Adipocyte (in vitro differentiated cells): ENCODE measurements around the gene ZNF184.

Experiments
- DNase-seq: peaks from one replicate; pipeline ENCODE4 v3.0.0-alpha.2; 2015; ENCODE audit warnings: low read depth
- H3K27me3 ChIP-seq: replicated peaks from 2 replicates; pipeline ENCODE4 v1.7.0; 2013; ENCODE audit warnings: mild to moderate bottlenecking, low read length, moderate library complexity; ENCODE audit not compliant: control insufficient read depth, insufficient read depth
- H3K36me3 ChIP-seq: 2 replicates; pipeline ENCODE4 v1.7.0; 2013; ENCODE audit warnings: low read length, mild to moderate bottlenecking, moderate library complexity; ENCODE audit not compliant: control insufficient read depth, insufficient read depth, severe bottlenecking
- H3K4me1 ChIP-seq: 2 replicates; pipeline ENCODE4 v1.7.0; 2013; ENCODE audit warnings: mild to moderate bottlenecking, low read length, moderate library complexity; ENCODE audit not compliant: control insufficient read depth, insufficient read depth
- H3K4me3 ChIP-seq: 2 replicates; pipeline ENCODE4 v1.7.0; 2013; ENCODE audit warnings: mild to moderate bottlenecking, low read length, moderate library complexity
- H3K9ac ChIP-seq: 2 replicates; pipeline ENCODE4 v1.7.0; 2013; ENCODE audit warnings: mild to moderate bottlenecking, low read length, moderate library complexity
- H3K9me3 ChIP-seq: 2 replicates; pipeline ENCODE4 v1.7.0; 2013; ENCODE audit warnings: mild to moderate bottlenecking, low read length, moderate library complexity; ENCODE audit not compliant: control insufficient read depth

The ZNF184 gene

GRCh38 chr6:27502508-27503435, 29.9 kb upstream of the ZNF184 start:
- no peaks in the 10 kb centered on the region for H3K9me3 ChIP-seq
- H3K4me1 ChIP-seq: peaks cover 10% of the 10 kb centered on the region
- H3K27me3 ChIP-seq: peaks cover 6% of the 10 kb centered on the region
- DNase-seq: peak; percentile 57
- H3K9ac ChIP-seq: peak overlapping the region; percentile 58
- no peaks in the 10 kb centered on the region for H3K36me3 ChIP-seq
- peak overlapping the region; percentile 87 for H3K4me3 ChIP-seq

- peaks cover 6% of the 10 kb centered on the region for H3K27me3 ChIP-seq
- no peak for DNase-seq
- H3K4me3 ChIP-seq: no peak overlapping the region
- H3K36me3 ChIP-seq: no peaks in the 10 kb centered on the region
- H3K9me3 ChIP-seq: no peaks in the 10 kb centered on the region
- H3K9ac ChIP-seq: no peak overlapping the region
- H3K4me1 ChIP-seq: peaks cover 10% of the 10 kb centered on the region
Measured at GRCh38 chr6:27501187-27501586, 28.3 kb upstream of the ZNF184 start.

- DNase-seq: no peak
Measured at GRCh38 chr6:27500177-27500576, 27.3 kb upstream of the ZNF184 start.

DNA sequence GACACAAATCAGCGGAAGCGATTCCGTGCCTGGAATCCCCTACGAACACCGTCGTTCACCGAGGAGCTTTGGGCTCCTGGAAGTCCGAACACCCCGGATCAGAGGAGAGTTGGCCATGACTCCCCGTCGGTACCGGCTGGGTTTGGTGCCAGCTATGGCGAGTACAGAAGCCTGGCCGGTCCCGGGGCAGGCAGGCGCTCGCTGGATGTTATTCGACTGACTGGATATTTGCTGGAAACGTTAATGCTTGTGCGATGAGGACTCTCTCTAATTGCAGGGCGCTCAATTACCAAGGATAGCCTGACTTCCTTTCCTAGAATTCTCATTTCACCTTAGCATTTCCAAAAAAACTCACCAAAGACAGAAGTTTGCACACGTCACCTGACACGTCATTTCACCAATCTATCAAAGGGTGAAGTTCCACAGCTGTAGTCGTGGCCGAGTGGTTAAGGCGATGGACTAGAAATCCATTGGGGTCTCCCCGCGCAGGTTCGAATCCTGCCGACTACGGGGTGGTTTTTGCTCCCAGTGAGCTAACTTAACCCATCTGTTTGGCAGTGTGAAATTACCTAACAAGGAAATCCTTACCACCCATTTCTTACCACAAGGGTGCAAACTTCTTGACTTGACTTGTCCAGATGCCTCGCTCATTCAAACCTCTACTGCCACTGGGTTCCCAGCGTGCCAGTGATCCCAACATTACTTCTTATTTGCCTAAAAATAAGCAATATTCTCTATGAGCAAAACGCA, 22.7 kb upstream of the ZNF184 start:
- Histone ChIP-seq H3K4me1 (peaks cover 6% of the 10 kb centered on the region), H3K4me3 (peak overlapping the region; percentile 89), H3K36me3 (no peaks in the 10 kb centered on the region), H3K9me3 (no peaks in the 10 kb centered on the region), H3K9ac (peak overlapping the region; percentile 72), H3K27me3 (peaks cover 6% of the 10 kb centered on the region)
- peak; percentile 84 for DNase-seq

More at GRCh38 chr6:27500177-27500576, 27.3 kb upstream of the ZNF184 start:
- Histone ChIP-seq H3K4me1 (peaks cover 10% of the 10 kb centered on the region), H3K4me3 (no peak overlapping the region), H3K36me3 (no peaks in the 10 kb centered on the region), H3K27me3 (peaks cover 6% of the 10 kb centered on the region), H3K9me3 (no peaks in the 10 kb centered on the region), H3K9ac (no peak overlapping the region)

GRCh38 chr6:27494987-27495385, 22.1 kb upstream of the ZNF184 start:
- Histone ChIP-seq H3K36me3 (no peaks in the 10 kb centered on the region), H3K9me3 (no peaks in the 10 kb centered on the region), H3K4me1 (peaks cover 6% of the 10 kb centered on the region), H3K4me3 (peak overlapping the region; percentile 89), H3K27me3 (peaks cover under 1% of the 10 kb centered on the region), H3K9ac (peak overlapping the region; percentile 72)
- no peak for DNase-seq

DNA sequence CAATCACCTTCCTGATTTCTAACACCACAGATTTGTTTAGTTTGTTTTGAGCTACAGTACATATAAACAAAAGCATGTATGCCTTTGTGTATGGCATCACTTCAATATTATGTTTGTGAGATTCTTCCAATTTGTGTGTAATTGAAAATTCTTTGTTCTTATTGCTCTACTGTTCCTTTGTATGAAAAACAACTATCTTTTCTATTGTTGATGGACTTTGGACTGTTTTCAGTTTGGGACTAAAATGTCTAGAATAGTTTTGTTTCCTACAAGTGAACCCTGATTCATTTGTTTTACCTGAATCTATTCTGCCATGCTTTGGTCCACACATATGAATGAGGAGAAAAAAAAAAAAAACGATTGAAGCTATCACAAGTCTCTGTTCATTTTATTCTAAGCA, 21.2 kb upstream of the ZNF184 start:
- Histone ChIP-seq H3K4me1 (peaks cover 6% of the 10 kb centered on the region), H3K9ac (no peak overlapping the region), H3K27me3 (no peaks in the 10 kb centered on the region), H3K9me3 (no peaks in the 10 kb centered on the region), H3K36me3 (no peaks in the 10 kb centered on the region), H3K4me3 (no peak overlapping the region)
- no peak for DNase-seq

DNA sequence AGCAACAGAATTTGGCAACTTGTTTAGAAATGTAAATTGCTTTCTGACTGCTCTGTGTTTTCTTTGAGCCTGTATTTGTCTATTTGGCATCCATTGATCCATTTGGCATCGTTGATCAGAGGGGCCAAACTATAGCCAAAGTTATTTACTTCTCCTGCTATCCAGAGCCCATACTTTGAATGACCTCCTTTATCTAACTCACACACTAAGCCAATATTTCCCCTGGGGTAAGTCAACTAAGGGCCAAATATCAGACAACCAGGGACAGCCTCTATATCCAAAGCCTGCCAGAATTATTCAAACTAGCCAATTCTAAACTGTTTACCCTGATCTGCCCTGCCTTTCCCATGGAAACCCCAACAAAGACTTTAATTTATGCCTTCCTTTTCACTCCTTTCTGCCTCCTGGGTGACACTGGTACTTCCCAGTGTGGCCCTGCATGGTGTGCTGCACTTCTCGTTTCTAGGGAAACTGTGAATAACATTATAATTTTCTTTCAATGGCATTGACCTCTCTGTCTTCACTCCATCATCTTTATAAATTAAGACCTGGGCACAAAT, 19.8 kb upstream of the ZNF184 start:
- Histone ChIP-seq H3K9me3 (no peaks in the 10 kb centered on the region), H3K4me3 (no peak overlapping the region), H3K36me3 (no peaks in the 10 kb centered on the region), H3K27me3 (no peaks in the 10 kb centered on the region), H3K9ac (no peak overlapping the region), H3K4me1 (peaks cover 6% of the 10 kb centered on the region)
- DNase-seq: no peak

DNA sequence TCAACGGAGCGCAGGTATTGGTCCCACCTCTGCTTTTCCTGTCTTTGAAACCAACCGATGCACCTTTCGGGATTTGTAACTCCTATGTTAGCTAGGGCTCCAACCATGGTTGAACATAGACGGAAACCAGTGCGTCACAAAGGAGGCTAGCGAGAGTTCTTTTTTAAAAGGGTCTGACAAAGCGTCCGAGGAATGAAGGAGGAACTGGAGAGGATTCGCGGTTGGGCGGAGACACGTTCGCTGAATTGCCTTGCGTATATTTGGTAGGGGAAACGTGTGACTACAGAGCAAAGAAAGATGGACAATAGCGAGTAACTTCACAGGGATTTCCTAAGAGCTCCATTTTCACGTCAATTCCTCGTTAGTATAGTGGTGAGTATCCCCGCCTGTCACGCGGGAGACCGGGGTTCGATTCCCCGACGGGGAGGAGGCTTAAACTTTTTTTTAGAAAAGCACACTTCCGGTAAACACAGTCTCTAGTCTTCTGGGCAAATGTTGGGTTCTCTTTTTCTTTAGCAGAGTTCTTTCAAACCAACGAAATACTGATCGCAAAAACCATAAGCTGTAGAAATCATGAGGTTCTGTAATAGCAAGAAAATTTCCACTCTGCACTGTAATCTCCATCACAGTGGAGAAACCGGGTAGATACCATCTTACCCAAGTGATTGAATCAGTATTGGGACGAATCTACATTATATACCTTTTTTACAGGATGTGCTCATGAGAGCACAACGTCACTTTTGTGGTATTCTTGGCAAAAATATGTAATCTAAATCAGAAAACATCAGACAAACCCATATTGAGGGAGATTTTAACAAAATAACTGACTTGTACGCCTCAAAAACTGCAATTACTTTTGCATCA, 6.6 kb upstream of the ZNF184 start:
- Histone ChIP-seq H3K9me3 (no peaks in the 10 kb centered on the region), H3K9ac (peak overlapping the region; percentile 96), H3K4me3 (peak overlapping the region; percentile 98), H3K36me3 (no peaks in the 10 kb centered on the region), H3K27me3 (no peaks in the 10 kb centered on the region), H3K4me1 (peaks cover 14% of the 10 kb centered on the region)
- DNase-seq: peak; percentile 91

- H3K9ac ChIP-seq: peak overlapping the region; percentile 96
- H3K36me3 ChIP-seq: no peaks in the 10 kb centered on the region
- H3K27me3 ChIP-seq: no peaks in the 10 kb centered on the region
- DNase-seq: peak; percentile 94
- peak overlapping the region; percentile 98 for H3K4me3 ChIP-seq
- H3K4me1 ChIP-seq: peaks cover 14% of the 10 kb centered on the region
- H3K9me3 ChIP-seq: no peaks in the 10 kb centered on the region
Measured at GRCh38 chr6:27478706-27479318, 5.9 kb upstream of the ZNF184 start.

GRCh38 chr6:27478141-27478705, 5.3 kb upstream of the ZNF184 start:
- H3K4me3 ChIP-seq: peak overlapping the region; percentile 98
- H3K9ac ChIP-seq: peak overlapping the region; percentile 96
- DNase-seq: peak; percentile 54
- no peaks in the 10 kb centered on the region for H3K27me3 ChIP-seq
- H3K9me3 ChIP-seq: no peaks in the 10 kb centered on the region
- peaks cover 14% of the 10 kb centered on the region for H3K4me1 ChIP-seq
- H3K36me3 ChIP-seq: no peaks in the 10 kb centered on the region
